Medulla oblongata (tissue), 1 donor: ENCODE data around the gene RPLP1.
"Not testable (repeated sequence)": the region's sequence is repeated elsewhere in the genome, so short reads cannot be mapped to it uniquely, and the experiment has no call there.

ENCODE experiments used
- DNase-seq: peaks from one replicate; pipeline ENCODE4 v3.0.0-alpha.2; 2015; ENCODE audit errors: extremely low spot score

RPLP1 gene

DNA sequence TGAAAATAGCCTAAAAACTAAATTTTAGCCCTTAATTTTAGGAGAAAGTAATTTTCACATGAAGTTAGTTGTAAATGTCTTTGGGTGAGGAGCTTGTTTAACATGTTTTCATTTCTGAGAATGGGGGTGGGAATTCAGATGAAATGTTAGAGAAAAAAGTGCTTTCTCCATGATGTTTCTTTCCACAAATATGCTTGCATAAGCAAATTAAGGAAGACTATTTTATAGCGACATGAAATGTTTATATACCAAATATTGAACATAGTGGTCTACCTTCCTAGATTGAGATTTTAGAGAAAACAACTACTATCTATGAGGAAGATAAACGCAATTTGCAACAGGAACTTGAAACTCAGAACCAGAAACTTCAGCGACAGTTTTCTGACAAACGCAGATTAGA, 13.0 kb upstream of the RPLP1 start:
- DNase-seq = no peak

DNA sequence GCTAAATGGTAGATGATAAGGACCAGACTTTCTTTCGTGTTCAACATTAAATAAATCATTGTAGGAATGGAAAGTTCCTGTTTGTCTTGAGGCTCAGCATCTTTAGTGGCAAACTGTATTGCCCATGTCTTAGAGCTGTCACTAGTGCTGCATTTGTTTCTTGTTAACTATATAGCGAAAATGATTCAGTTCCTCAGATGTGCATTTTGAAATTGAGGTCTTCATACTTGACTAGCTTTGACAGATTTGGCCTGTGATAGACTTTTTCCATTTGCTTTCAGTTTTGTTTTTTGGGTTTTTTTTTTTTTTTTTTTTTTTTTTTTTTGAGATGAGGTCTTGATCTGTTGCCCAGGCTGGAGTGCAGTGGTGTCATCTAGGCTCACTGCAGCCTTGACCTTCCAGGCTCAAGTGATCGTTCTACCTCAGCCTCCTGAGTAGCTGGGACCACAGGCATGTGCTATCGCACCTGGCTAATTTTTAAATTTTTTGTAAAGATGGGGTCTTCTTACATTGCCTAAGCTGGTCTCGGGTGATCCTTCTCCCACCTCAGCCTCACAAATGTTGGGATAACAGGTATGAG, 9.5 kb upstream of the RPLP1 start:
- no peak for DNase-seq

GRCh38 chr15:69444686-69445085, 7.9 kb upstream of the RPLP1 start:
- DNase-seq = no peak

GRCh38 chr15:69446953-69447352, 5.7 kb upstream of the RPLP1 start:
- DNase-seq = no peak

DNA sequence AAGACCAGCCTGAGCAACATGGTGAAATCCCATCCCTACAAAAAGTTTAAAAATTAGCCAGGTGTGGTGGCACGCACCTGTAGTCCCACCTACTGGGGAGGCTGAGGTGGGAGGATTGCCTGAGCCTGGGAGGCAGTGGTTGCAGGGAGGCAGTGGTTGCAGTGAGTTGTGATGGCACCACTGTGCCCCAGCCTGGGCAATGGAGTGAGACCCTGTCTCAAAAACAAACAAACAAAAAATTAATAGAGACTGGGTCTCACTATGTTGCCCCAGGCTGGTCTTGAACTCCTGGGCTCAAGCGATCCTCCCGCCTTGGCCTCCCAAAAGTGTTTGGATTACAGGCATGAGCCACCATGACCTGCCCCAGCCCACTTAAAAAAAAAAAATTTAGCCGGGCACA, 2.4 kb upstream of the RPLP1 start:
- not testable (repeated sequence) for DNase-seq

DNA sequence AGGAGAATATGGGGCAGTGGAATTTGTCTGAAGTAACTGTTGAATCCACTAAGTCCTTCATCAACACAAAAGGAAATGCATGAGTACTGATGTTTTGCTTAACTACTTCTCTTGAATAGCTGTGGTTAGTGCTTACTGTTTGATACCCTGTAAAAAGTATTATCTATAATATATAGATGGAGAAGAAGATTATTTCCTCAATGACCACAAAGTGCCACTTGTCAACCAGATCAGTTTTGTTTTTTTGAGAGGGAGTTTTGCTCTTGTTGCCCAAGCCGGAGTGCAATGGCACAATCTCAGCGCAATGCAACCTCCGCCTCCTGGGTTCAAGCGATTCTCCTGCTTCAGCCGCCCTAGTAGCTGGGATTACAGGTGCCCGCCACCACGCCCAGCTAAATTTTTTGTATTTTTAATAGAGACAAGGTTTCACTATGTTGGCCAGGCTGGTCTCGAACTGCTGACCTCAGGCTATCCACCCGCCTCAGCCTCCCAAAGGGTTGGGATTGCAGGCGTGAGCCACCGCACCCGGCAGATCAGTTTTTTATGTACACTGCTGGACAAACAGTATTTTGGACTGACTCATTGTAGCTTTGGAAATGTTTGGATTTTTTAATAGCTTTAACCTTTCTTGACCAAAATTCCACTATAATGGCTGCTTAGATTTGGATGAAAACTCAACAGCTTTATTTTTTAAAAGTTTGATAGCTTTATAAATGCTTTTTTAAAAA, 1.5 kb upstream of the RPLP1 start:
- no peak for DNase-seq

- DNase-seq = no peak
Measured at GRCh38 chr15:69451951-69452691, 497 bp upstream of the RPLP1 start.

- no peak for DNase-seq
Measured at GRCh38 chr15:69454953-69455352, 2.3 kb downstream of the RPLP1 start.

GRCh38 chr15:69456208-69457166, 3.9 kb downstream of the RPLP1 start:
- DNase-seq = no peak

DNA sequence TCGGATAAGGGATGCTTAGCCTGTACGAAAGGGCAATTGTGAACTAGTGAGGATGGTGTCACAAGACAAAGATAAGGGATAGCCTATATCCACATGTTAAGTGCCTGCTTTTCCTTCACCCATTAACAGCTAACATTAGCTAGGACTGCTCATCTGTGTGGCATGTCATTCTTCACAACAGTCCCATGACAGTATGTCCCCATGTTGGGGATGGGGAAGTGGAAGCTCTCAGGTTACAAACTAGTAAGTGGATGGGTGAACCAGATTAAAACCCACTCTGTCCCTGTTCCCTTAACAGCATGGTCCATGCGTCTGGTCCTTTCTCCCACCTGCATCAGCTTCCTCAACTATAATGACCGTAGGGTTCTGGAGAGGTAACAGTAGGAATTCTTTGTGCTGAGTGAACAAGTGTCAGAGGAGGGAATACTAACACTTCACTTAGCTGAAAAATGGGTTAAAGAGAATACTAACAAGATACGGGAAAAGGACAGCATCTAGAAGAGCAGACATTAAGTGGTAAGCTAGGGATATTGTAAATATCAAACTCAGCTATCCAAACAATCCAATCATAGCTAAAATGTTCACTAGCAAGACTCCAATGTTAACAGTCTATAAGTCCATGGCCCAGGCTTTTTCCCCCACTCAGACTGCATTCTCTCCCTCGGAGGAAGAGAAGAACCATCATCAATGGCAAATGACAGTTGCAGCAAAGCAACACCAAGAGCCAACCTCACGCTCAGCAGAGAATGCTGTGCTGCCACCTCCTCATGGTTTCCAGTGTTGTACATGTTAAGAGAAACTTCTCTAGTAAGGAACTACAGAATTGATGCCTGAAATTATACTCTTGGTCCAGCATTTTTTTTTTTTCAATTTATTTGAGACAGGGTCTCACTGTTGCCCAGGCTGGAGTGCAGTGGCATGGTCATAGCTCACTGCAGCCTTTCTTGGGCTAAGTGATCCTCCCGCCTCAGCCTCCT, 5.0 kb downstream of the RPLP1 start:
- DNase-seq = no peak

DNA sequence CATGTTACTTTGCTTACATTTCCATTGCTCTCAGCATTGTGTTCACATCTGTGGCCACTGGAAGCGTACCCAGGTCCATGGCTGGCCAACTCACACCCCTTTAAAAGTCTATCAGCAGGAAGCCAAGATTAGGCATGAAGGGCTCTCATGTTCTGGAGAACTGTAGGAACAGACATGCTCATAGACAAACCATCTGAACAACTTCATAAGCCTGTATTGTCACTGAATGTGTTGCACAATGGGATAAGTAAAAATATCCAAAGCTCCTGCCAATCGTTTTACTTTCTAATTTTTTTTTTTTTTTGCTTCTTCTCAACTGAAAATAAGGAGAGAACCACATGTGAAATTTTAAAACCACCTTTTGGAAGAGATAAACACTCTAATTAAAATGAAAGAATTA, 6.4 kb downstream of the RPLP1 start:
- DNase-seq = no peak

- no peak for DNase-seq
Measured at GRCh38 chr15:69460481-69460880, 7.9 kb downstream of the RPLP1 start.

GRCh38 chr15:69462030-69462492, 9.4 kb downstream of the RPLP1 start:
- DNase-seq = peak; percentile 36

- peak; percentile 98 for DNase-seq
Measured at GRCh38 chr15:69462493-69463181, 10.0 kb downstream of the RPLP1 start.

DNA sequence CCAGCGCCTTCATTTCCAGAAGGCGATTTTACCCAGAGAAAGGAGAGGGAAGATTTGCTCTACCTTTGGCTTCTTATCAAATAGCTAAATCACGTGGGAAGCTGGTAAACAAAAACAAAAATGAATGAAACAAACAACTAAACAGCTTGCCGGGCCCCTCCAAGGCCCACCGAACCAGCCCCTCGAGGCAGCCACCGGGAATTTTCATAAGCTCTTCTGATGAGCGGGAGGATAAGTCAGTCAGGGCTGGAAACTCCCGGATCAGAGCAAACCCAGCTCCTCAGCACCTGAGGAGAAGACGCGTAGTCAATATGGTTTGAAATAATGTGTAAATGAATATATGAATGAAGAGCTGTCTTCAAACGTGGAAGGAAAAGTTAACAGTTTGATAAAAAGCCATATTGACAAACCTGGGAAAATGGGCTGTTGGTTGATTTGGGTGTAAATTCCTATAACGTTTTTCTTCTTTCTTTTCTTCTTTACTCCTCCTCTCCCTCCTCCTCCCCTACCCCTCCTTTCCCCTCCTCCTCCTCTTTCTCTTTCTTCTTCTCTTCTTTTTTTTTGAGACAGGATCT, 10.7 kb downstream of the RPLP1 start:
- no peak for DNase-seq

- no peak for DNase-seq
Measured at GRCh38 chr15:69465253-69465652, 12.6 kb downstream of the RPLP1 start.

- DNase-seq = no peak
Measured at GRCh38 chr15:69466733-69467132, 14.1 kb downstream of the RPLP1 start.

GRCh38 chr15:69467636-69468035, 15.0 kb downstream of the RPLP1 start:
- DNase-seq = no peak
